ENCODE measurements around the gene FAM20A.

- TF ChIP-seq, protein P1, sequence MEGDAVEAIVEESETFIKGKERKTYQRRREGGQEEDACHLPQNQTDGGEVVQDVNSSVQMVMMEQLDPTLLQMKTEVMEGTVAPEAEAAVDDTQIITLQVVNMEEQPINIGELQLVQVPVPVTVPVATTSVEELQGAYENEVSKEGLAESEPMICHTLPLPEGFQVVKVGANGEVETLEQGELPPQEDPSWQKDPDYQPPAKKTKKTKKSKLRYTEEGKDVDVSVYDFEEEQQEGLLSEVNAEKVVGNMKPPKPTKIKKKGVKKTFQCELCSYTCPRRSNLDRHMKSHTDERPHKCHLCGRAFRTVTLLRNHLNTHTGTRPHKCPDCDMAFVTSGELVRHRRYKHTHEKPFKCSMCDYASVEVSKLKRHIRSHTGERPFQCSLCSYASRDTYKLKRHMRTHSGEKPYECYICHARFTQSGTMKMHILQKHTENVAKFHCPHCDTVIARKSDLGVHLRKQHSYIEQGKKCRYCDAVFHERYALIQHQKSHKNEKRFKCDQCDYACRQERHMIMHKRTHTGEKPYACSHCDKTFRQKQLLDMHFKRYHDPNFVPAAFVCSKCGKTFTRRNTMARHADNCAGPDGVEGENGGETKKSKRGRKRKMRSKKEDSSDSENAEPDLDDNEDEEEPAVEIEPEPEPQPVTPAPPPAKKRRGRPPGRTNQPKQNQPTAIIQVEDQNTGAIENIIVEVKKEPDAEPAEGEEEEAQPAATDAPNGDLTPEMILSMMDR (IDR thresholded peaks at IDR 0.05; ENCODE audit: control extremely low read depth in 1 of 3, insufficient read depth in 1 of 3, low read depth in 1 of 3, low read length in 3 of 3) = no peak
- no peak for TF ChIP-seq KDM1A (IDR thresholded peaks at IDR 0.05; ENCODE audit: borderline replicate concordance, low read length)
- no peak for TF ChIP-seq CBX8 (IDR thresholded peaks at IDR 0.05; ENCODE audit: borderline replicate concordance, low read depth, low read length)
- TF ChIP-seq, protein P2, sequence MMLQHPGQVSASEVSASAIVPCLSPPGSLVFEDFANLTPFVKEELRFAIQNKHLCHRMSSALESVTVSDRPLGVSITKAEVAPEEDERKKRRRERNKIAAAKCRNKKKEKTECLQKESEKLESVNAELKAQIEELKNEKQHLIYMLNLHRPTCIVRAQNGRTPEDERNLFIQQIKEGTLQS (IDR thresholded peaks at IDR 0.05; ENCODE audit: insufficient read depth, low read depth, low read length) = no peak
- no peak for TF ChIP-seq SIX5 (IDR thresholded peaks at IDR 0.05; ENCODE audit: low read depth, low read length)
- no peak for TF ChIP-seq JUND (IDR thresholded peaks at IDR 0.05; ENCODE audit: low read length)
- no peak for TF ChIP-seq CHD2 (IDR thresholded peaks at IDR 0.05; ENCODE audit: low read length)
- no peak for TF ChIP-seq RAD21 (IDR thresholded peaks at IDR 0.05 in 1 of 2, conservative IDR thresholded peaks at IDR 0.05 in 1 of 2; ENCODE audit: low read depth in 2 of 2, low read length in 2 of 2)
- no peak for TF ChIP-seq EZH2 (IDR thresholded peaks at IDR 0.05; ENCODE audit: low read depth, low read length, severe bottlenecking)
- TF ChIP-seq, protein P3, sequence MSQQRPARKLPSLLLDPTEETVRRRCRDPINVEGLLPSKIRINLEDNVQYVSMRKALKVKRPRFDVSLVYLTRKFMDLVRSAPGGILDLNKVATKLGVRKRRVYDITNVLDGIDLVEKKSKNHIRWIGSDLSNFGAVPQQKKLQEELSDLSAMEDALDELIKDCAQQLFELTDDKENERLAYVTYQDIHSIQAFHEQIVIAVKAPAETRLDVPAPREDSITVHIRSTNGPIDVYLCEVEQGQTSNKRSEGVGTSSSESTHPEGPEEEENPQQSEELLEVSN (IDR thresholded peaks at IDR 0.05) = no peak
- no peak for TF ChIP-seq POLR2A (IDR thresholded peaks at IDR 0.05; ENCODE audit: control extremely low read depth in 1 of 2, low read depth in 2 of 2, low read length in 2 of 2)
- no peak for TF ChIP-seq CREB1 (IDR thresholded peaks at IDR 0.05)
- TF ChIP-seq RFX5 (IDR thresholded peaks at IDR 0.05; ENCODE audit: borderline replicate concordance, low read depth, low read length) = no peak
- no peak for TF ChIP-seq BCL11A (IDR thresholded peaks at IDR 0.05; ENCODE audit: low read depth in 2 of 2, low read length in 2 of 2)
Measured at GRCh38 chr17:68606451-68607307, 5.5 kb upstream of the FAM20A start.
